GM21786 (cell line): ENCODE results near the gene DTWD1.
"Not testable (repeated sequence)": the region's sequence is repeated elsewhere in the genome, so short reads cannot be mapped to it uniquely, and the experiment has no call there.

Experiments used
- ATAC-seq: cut with Tn5 transposase; IDR thresholded peaks from one replicate; pipeline ENCODE4 v1.9.1; 2021; ENCODE audit not compliant: unreplicated experiment

Gene DTWD1, protein sequence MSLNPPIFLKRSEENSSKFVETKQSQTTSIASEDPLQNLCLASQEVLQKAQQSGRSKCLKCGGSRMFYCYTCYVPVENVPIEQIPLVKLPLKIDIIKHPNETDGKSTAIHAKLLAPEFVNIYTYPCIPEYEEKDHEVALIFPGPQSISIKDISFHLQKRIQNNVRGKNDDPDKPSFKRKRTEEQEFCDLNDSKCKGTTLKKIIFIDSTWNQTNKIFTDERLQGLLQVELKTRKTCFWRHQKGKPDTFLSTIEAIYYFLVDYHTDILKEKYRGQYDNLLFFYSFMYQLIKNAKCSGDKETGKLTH

DNA sequence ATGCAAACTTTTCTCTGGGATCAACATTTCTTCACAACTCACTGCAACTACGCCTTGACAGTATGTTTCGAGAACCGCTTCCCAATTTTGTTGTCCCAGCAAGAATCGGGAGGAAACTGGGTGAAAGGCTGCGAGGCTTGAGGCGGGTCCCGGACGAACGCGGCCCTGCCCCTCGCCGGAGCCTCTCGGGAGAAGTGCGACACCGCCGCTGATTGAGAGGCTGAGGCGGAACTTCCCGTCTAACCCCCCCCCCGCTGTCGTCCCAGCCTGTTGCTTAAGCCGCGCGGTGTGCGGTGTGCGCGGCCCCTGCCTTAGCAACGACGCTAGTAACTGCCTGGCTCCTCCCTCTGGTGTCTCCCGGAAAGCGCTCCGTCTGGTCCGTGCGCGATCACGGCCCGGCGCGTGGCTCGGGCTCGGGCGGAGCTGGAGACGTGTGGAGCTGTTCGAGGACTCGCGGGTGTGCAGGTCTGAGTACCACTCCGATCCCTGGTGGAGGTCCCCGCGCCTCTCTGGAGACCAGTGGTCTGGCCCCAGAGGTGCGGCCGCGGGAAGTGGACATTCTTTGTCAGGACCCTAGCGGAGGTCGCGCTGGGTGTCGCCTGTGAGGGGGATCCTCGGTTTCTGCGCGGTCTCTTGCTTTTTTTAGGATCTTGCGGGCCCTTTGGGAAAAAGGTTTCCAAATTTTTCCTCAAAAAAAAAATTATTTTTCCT, at the start of gene DTWD1, which contains the start of gene FAM227B:
Gene DTWD1, plus strand, starts transcription at position 391 of the 711 bp plus-strand sequence. CDS start 4,120 bp downstream, outside the sequence.
Gene FAM227B, minus strand, starts transcription at position 161 of the 711 bp plus-strand sequence. CDS start 5,647 bp downstream, outside the sequence.
- ATAC-seq: peak; percentile 98

DNA sequence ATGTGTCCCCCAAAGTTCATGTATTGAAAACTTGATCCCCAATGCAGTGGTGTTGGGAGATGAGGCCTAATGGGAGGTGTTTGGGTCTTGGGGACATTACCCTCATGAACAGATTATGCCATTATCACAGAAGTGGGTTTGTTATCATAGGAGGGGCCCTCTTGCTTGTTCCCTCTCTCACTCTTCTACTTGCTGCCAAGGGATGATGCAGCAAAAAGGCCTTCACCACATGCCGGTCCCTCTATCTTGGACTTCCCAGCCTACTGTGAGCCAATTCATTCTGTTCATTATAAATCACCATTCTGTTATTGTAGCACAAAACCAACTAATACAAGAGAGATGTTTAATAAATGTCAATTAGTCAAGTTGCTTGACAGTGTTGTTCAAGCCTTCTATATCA, 47.4 kb upstream of the DTWD1 start:
- ATAC-seq: no peak

DNA sequence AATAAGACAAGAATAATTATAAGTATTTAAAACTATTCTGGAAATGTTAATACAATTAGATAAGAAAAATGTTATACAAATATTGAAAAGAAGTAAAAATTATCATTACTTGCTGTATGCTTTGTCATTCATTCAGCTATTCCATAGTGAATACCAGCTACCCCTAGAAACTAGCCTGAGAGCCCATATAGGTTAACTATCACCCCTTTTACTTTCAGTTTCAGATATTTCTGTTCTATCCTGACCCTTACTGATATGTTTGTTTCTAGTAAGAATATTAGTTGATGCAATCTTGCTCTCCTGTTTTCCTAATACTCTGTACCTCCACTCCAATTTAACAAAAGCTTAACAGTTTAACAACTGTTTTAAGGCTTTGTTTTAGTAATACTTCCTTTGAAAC, 31.8 kb upstream of the DTWD1 start:
- peak; percentile 70 for ATAC-seq

DNA sequence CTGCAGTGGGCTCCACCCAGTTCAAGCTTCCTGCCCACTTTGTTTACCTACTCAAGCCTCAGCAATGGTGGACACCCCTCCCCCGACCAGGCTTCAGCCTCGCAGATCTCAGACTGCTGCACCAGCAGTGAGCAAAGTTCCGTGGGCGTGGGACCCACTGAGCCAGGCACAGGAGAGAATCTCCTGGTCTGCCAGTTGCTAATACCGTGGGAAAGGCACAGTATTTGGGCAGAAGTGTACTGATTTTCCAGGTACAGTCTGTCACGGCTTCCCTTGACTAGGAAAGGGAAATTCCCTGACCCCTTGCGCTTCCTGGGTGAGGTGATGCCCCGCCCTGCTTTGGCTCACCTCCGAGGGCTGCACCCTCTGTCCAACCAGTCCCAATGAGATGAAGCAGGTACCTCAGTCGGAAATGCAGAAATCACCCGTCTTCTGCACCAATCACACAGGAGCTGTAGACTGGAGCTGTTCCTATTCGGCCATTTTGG, 28.0 kb upstream of the DTWD1 start:
- not testable (repeated sequence) for ATAC-seq

DNA sequence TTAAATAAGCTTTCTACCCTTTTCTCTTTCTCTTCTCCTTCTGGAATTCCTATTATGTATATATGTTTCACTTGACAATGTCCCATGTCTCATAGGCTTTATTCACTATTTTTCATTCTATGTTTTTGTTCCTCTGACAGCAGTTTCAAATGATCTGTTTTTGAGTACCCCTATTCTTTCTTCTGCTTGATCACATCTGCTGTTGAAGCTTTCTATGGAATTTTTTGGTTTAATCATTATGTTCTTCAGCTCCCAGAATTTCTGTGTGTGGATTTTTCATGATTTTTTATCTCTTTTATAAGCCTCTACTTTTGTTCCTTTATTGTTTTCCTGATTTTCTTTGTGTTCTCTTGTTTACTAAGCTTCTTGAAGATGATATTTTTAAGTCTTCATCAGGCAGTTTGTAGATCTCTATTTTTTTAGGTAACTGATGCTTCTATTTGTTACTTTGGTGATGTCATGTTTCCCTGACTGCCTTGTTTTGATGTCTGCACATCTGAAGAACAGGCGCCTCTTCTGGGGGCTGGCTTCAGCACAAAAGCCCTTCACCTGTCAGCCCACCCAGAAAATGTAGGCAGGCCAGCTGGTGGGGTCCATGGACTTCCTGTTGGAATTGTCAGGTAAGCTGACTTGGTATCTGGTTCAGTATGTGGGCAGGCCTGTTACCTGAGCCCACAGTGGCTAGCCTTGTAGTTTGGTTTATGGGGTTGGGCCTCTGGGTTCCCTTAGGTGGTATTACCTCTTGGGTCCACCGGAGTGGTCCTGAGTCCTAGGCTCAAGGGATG, 16.0 kb upstream of the DTWD1 start:
- ATAC-seq: no peak

DNA sequence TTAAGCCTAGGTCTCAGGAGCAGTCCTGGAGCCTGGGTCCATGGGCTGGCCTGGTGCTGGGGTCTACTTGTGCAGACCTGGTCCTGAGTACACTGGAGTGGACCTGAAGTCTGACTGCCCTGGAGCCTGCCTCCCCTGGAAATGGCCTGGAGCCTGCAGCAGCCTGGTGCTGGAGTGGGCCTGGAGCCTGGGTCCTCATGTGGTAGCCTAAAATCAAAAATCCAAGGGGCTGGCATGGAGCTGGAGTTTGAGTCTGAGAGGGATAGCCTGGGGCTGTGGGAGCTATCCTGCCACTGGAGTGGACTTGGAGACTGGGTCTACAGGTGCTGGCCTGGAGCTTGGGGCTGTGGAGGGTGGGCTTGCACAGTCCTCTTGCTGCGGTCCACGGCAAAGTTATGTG, 15.3 kb upstream of the DTWD1 start:
- no peak for ATAC-seq

DNA sequence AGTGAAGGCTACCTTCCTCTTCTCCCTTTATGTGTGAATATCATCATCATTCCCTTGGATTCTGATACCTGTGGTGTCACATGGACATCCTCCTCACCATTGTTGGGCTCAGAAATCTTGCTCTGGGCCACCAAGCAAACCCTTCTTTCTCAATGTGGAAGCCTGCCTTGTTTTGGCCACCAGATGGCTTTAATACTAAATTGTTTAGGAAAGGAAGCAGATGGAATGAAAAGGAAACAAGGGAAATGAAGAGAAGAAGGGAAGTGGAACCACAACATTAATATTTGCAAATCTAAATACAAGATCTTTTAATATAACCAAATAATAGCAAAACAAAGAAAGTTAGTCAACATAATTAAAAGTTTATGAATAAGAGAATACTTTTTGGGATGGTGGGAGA, 14.3 kb upstream of the DTWD1 start:
- ATAC-seq: no peak

DNA sequence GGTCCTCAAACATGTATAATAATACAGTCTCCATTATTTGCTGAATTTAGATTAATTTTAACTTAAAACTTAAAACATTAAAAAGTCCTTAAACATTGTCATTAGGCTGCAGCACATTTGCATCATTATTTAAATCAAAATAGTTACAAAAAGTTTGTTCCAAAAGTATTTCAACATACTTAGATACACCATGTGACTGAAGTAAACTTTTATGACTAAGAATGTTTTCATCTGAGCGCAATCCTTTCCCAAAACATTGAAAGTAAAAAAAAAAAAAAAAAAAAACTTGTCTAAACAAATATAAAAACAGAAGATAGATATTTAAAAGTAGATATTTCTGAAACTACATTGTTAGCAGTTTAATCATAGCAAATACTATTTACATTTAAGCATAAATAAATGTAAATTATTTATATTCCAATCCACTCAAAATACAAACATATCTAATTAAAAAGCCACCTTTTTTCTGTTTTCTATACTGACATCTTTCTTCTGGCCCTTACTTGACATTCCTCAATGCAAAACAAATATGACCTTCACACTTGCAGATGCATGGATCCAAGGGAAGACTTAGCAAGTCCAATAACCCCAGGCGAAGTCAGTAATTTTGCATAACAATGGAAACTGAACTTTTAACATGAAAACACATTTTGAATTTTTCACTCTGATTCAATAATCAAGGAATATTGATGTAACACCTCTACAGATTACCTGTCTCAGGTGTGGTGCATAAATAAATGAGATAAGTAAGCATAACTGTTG, 10.5 kb upstream of the DTWD1 start:
- ATAC-seq: no peak

DNA sequence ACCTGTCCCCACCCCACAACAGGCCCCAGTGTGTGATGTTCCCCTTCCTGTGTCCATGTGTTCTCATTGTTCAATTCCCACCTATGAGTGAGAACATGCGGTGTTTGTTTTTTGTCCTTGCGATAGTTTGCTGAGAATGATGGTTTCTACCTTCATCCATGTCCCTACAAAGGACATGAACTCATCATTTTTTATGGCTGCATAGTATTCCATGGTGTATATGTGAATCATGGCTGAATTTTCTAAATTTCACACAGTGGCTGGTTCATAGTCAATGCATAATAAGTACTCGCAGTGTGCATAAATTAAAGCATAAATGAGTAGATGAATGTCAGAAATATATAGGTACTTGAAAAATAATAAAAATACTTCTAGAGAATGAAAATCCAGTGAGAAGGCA, 8.6 kb upstream of the DTWD1 start:
- ATAC-seq: not testable (repeated sequence)

DNA sequence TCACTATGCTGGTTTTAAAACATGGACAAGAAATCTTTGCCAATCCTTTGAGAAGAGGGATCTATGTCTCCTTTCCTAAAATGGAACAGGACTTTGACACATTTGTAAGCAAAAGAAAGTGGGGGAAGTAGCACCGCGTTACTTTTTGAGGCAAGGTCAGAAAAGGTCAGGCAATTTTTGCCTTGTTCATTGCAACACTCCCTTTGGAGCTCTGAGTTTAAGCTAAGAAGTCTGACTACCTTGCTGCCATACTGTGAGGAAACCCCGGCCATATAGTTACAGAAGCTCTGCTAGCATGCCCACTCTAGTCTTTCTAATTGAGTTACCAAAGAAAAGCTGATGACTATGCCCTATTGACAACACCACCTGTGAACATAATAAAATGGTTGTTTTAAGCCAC, 1.6 kb upstream of the DTWD1 start:
- no peak for ATAC-seq

DNA sequence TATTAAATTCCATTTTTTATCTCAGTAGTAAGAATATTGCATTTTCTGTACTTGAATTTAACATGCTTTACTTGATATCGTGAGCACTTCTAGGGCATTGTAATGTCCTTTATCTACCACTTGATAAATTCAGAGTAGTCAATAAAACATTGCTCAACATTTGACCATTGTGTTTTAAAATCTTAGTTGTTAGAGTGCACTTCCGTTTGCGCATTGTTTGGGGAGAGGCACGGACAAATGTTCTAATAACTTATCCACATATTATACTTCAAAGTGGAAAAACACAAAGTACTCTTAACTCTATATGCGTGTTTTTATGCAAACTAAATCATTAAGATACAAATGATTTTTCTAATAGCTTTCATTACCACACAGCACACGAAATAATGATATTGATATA, 649 bp upstream of the DTWD1 start:
- no peak for ATAC-seq

DNA sequence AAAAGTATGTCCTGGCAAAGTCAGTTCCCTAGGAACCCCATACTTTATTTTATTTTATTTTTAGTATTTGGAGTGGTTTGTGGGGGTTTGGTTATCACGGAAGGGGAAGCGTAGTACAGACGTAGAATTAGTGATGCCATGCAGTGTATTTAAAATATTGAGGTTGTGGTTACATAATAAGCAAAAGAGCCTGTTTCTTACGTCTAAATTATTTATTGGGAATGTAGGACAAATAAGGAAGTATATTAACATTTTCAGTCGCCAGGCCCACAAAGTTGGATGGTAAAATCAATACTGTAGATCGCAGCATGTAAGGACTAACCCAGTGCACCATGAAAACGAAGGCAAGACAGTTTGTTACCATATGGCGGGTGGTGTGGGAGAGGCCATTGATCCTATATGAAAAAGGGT, 558 bp downstream of the DTWD1 start:
- no peak for ATAC-seq

DNA sequence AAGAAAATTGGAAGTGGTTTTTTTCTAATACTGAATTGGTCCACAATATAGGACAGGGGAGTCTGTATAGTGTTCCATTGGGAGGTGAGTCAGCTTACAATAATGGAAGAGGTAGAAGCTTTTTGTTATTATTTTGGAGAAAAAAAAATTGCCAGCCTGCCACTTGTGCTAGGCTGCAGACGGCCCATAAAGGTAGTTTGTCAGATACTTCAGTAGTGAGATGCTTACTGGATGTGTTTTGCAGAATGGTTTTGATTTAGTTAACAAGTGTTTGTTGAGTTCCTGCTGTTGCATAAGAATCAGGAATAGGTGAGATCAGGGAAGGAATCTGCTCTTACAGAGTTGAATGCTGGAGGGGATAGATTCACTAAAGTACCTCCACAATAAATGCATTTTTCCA, 1.0 kb downstream of the DTWD1 start:
- ATAC-seq: no peak

DNA sequence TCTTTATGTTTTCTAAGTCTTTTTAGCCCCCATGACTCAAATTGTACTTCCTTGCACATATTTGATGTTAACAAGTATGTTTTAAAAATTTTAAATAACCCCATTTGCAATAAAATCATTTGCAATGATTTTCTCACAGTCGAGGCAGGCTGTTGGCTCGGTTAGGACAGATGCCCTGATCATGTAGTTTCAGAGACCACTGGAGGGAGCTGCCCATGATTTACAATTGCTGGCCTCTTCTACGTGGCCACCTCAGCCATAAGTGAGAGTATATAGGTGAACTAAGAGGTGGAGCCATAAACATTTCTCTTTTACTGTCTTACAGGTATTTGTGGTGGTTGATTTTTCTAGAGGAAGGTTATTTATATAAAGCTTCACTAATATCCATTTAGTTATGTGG, 1.7 kb downstream of the DTWD1 start:
- no peak for ATAC-seq

DNA sequence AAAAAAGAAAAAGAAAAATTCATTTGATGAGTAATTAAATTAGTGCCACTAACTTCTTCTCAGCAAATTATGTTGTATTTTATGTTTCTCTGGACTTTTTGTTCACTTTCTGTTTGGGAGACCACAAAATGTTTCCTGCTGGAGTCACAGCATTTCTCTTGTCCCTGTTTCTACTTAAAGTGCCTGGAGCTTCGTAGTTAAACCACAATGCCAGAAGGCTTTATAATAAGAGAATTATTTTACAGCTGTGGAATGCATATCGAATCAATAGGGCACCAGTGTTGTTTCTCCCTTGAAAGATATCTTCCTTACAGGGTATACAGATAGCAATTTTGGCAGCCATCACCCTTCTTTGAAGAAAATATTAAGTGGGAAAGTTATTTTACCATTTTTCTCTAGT, 3.2 kb downstream of the DTWD1 start:
- ATAC-seq: no peak

DNA sequence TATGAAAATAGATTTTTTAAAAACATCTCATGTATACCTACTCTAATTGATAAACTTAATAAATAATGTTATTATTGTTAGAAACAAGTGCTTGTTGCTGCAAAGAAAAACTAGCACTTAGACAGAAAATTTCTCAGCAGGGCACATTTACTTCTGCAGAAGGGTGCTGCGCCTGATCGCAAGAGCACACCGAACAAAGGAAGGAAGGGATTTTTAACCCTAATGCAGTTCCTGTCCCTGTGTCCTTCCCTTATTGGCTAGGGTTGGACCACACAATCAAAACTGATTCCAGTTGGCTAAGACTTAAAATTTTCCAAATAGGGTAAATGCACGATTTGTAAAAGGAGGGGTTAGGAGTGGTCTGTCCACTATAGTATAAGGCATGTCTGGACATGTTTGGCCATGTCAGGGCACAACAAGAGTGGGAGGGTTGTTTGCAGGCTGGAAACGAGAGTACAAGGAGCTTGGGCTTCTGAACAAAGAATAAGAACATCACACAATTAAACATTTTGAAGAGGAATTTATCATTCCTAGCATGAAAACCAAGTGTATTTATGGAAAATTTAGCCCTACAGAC, 4.7 kb downstream of the DTWD1 start:
- ATAC-seq: no peak

DNA sequence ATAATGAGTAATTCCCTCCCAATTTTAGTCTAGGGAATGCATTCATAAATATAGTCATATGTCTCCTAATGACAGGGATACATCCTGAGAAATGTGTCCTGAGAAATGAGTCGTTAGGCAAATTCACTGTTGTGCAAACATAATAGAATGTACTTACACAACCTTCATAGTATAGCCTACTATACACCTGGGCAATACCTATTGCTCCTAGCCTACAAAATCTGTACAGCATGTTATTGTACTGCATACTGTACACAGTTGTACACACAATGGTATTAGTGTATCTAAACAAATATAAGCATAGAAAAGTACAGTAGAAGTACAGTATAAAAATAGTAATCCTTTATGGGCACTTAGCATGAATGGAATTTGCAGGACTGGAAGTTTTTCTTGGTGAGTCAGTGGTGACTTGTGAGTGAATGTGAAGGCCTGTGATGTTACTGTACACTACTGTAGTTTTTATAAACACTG, 6.6 kb downstream of the DTWD1 start:
- ATAC-seq: no peak

DNA sequence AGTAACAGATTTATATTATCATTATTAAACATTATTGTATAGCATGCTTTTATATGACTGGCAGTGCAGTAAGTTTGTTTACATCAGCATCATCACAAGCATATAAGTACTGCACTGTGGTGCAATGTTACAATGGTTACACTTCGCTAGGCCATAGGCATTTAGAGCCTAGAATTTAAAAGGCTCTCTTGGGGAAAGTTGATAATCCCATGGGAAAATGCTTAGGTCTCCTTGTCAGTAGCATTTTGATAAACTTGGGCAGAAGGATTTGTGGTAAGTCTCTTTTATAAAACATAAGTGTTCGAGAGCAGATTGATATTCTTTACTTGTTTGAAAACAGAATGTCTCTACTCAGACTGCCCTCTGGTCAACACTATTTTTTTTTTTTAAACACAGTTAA, 7.5 kb downstream of the DTWD1 start:
- ATAC-seq: no peak

DNA sequence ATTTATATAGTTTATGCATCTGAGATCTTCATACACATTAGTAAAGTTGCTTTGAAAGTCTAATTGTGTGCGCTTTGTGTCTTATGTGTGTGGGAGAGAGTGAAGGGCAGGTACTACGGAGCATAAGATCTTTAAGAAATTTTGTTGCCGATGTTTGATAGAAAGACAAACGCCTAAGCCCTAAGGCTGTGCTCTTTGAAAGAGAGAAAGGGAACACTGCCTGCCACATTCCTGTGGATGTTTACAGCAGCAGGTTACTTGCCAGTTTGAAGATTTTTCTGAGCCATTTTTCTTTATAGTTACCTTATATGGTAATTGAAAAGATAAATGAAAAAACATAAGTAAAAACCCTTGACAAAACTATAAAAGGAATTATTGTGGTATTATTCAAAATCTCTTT, 17.0 kb downstream of the DTWD1 start:
- no peak for ATAC-seq

DNA sequence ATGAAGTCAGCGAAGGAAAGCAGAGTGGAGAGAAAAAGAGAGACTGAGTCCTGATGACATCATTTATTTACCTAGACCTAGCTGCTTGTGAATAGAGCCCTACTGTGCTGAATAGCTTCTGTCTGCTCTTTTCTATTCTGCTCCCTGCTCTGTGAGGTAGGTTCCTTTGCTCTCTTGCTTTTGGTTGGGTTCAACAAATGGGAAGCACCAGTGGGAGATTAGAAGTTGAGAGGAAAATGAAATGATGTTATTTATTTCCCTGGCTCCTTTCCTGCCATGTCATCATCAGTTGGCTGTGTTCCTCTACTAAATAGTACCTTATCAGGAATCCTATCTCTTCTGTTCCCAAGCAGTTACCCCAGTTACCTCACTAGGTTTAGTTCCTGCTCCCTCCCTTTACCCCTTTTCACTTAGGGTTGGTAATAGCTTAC, 23.5 kb downstream of the DTWD1 start:
- no peak for ATAC-seq
